ENCODE results near the gene FADS2. TPM values are rescaled to one million over a fixed set of nuclear protein-coding genes. Genes with fewer than 3 reads are reported as not detected.

The FADS2 gene
- total RNA-seq = 10 to 100 TPM; 23.3 to 70.4 TPM

DNA sequence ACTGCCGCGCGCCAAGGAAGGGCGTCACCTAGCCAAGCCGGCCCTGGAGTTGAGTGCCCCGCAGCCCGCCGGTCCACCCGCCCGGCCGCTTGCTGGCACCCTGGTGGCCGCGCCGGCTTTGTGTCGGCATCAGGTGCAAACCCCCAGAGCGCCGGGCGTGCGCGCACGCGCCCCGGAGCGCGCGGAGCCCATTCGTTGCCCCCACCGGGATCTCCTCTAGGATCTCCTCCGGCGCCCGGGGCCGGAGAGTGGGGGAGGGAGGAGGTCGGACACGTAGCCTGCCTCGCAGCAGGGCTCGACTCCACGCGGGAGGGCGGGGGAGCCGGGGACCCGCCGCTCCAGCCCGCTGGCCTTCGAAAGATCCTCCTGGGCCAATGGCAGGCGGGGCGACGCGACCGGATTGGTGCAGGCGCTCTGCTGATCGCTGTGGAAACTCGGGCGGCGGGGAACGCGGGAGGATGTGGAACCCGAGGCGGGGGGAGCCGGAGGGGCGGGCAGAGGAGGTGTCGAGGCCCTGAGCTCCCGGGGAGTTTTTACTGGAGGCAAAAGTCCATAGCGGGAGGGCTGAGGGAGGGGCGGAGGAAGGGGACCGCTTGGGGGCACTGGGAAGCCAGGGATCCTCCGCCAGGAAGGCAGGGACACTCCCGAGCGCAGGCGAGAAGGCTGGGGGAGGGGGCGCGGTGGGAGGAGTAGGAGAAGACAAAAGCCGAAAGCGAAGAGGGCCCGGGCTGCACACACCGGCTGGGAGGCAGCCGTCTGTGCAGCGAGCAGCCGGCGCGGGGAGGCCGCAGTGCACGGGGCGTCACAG, at the start of gene FADS2:
Gene FADS2, plus strand, starts transcription at position 730 of the 808 bp plus-strand sequence. CDS start 91 bp downstream, outside the sequence.
- H3K9me3 Mint-ChIP-seq = no peaks in the 10 kb centered on the region
- peak; percentile 84 to 88 for ATAC-seq (replicated peaks in 1 of 2)
- no peaks in the 10 kb centered on the region for H3K27me3 Mint-ChIP-seq (ENCODE audit: low read depth)
- H3K36me3 Mint-ChIP-seq (ENCODE audit: insufficient read depth in 2 of 2) = peaks cover 0 to 2% of the 10 kb centered on the region in 2 donors
- peaks cover 46% of the 10 kb centered on the region for H3K4me1 Mint-ChIP-seq (ENCODE audit: low read depth)
- H3K4me3 Mint-ChIP-seq = peak within 1 kb of the TSS; percentile 89 to 93
- peak within 1 kb of the TSS; percentile 36 for H3K27ac Mint-ChIP-seq
- DNase-seq = peak; percentile 77 to 92

DNA sequence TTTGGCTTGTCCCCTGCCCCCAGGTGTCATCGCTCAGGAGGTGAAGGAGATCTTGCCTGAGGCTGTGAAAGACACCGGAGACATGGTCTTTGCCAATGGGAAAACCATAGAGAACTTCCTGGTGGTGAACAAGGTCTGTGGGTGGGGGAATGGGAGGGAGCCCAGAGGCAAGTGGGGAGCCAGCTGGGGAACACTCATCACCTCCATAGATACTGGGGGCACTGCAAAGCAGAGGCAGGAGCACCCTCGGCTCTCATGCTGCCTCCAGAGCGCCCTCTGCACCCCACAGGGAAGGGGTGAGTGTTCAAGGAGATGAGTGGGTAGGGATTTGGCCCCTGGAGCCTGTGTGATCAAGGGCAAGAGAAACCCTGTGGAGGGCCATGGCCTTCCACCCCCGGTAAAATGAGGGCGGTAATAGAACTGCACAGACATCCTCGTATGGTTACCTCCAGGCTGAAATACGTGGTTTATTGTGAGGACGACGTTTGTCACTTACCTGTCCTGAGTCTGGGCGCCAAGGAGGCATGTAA, 49.7 kb upstream of the FADS2 start:
- ATAC-seq (replicated peaks in 1 of 2) (no peak), DNase-seq (no peak)
- Mint-ChIP-seq H3K9me3 (no peaks in the 10 kb centered on the region), H3K27ac (no peak overlapping the region), H3K4me1 (ENCODE audit: low read depth) (peaks cover 17% of the 10 kb centered on the region), H3K36me3 (ENCODE audit: insufficient read depth in 2 of 2) (no peaks in the 10 kb centered on the region), H3K27me3 (ENCODE audit: low read depth) (no peaks in the 10 kb centered on the region), H3K4me3 (no peak overlapping the region)

DNA sequence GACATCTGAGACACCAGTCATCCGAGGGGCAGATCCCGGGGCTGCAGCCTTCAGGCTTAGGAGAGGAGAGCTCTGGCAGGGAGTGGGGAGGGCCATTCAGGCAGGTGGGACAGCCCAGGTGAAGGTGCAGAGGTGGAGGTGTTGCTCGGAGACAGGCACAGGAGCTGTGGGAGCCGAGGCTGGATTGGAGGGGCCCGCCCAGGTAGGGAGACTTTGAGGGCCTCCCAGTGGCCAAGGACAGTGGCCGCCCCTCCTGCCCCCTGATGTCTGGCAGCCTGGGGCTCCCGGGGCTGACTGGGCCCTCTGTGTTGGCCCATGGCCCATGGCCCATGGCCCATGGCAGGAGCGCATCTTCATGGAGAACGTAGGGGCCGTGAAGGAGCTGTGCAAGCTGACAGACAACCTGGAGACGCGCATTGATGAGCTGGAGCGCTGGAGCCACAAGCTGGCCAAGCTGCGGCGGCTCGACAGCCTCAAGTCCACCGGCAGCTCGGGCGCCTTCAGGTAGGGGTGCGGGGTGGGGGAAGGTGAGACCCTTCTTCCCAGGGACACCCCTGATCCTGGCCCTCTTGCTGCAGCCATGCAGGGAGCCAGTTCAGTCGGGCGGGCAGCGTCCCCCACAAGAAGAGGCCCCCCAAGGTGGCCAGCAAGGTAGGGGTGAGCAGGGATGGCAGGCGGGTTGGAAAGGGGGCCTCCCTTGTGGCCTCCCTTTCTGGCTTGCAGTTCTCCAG, 49.0 kb upstream of the FADS2 start:
- no peak overlapping the region for H3K27ac Mint-ChIP-seq
- no peak overlapping the region for H3K4me3 Mint-ChIP-seq
- H3K9me3 Mint-ChIP-seq = no peaks in the 10 kb centered on the region
- no peaks in the 10 kb centered on the region for H3K27me3 Mint-ChIP-seq (ENCODE audit: low read depth)
- ATAC-seq (replicated peaks in 1 of 2) (no peak), DNase-seq (no peak)
- peaks cover 17% of the 10 kb centered on the region for H3K4me1 Mint-ChIP-seq (ENCODE audit: low read depth)
- H3K36me3 Mint-ChIP-seq (ENCODE audit: insufficient read depth in 2 of 2) = no peaks in the 10 kb centered on the region

DNA sequence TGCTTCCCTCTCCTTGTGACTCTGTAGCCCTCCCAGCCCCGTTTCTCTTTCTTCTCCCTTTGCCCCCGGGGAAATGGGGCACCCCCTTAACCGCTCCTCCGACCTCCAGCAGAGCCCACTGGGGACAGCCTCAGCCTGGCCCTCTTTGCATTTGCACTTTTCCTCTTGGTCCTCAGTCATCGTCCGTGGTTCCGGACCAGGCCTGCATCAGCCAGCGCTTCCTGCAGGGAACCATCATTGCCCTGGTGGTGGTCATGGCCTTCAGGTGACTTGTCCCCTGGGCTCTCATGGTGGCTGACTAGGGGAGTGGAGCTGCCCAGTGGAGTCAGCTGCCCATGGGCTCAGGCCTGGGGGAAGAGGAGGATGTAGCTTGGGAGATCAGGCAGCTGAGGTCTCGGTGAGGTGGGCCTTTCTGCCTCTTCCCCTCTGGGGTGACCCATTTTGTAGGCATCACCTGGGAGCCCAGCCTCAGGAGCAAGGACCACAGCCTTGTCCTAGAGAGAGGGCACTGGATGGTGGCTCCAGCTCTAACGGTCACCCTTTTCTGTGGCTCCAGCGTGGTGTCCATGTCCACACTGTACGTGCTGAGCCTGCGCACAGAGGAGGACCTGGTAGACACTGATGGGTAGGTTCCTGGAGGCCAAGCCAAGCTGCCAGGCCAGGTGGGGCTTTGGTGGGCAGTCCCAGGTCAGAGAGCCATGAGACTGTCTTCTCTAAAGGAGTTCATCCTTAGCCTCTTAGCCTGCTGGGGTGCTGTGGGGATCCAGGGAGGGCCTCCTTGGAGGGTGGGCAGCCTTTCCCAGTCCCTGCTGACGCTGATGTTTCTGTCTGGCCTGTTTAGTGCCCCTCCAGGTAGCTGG, 48.2 kb upstream of the FADS2 start:
- Mint-ChIP-seq H3K27me3 (ENCODE audit: low read depth) (no peaks in the 10 kb centered on the region), H3K4me3 (no peak overlapping the region), H3K4me1 (ENCODE audit: low read depth) (peaks cover 17% of the 10 kb centered on the region), H3K9me3 (no peaks in the 10 kb centered on the region), H3K27ac (no peak overlapping the region), H3K36me3 (ENCODE audit: insufficient read depth in 2 of 2) (peaks cover 0 to 2% of the 10 kb centered on the region in 2 donors)
- ATAC-seq (replicated peaks in 1 of 2) (no peak), DNase-seq (no peak)

DNA sequence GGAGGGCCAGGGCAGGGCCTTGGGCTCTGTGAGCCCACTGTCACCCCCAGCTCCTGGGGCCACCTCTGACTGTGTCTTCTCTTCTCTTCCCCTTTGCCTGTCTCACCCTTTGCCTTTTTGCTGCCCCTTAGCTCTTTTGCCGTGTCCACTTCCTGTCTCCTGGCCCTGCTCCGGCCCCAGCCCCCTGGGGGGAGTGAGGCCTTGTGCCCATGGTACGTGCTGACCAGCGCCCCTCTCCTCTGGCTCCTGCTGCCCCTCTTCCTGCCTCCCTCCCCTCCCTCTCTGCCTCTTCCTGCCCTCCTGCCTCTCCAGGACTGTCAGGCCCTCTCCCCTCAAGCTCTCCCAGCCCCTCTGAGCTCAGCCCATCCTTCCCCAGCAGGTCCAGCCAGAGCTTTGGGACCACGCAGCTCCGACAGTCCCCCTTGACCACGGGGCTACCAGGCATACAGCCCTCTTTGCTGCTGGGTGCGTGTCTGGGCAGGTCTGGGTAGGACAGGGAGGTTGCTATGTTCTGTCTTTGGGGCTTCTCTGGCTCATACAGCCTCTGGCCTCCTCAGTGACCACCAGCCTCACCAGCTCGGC, 47.4 kb upstream of the FADS2 start:
- peaks cover 17% of the 10 kb centered on the region for H3K4me1 Mint-ChIP-seq (ENCODE audit: low read depth)
- peaks cover 0 to 4% of the 10 kb centered on the region in 2 donors for H3K36me3 Mint-ChIP-seq (ENCODE audit: insufficient read depth in 2 of 2)
- no peak for DNase-seq
- no peaks in the 10 kb centered on the region for H3K27me3 Mint-ChIP-seq (ENCODE audit: low read depth)
- H3K4me3 Mint-ChIP-seq = no peak overlapping the region
- H3K9me3 Mint-ChIP-seq = no peaks in the 10 kb centered on the region
- H3K27ac Mint-ChIP-seq = no peak overlapping the region
- no peak for ATAC-seq (replicated peaks in 1 of 2)

DNA sequence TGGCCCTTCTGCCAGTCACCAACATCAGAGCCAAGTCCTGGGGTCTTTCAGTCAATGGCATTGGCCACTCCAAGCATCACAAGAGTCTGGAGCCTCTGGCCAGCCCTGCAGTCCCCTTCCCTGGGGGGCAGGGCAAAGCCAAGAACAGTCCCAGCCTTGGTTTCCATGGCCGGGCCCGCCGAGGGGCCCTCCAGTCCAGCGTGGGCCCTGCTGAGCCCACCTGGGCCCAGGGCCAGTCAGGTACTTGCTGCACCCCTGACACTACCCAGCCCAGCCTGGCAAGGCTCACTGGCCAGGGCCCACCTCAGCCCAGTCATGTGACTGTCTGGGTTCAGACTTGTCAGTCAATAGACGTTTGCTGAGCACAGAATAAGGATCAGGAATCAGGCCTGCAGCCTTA, 46.5 kb upstream of the FADS2 start:
- H3K4me3 Mint-ChIP-seq = no peak overlapping the region
- H3K4me1 Mint-ChIP-seq (ENCODE audit: low read depth) = peaks cover 13% of the 10 kb centered on the region
- no peaks in the 10 kb centered on the region for H3K27me3 Mint-ChIP-seq (ENCODE audit: low read depth)
- no peak overlapping the region for H3K27ac Mint-ChIP-seq
- ATAC-seq (replicated peaks in 1 of 2) = no peak
- peaks cover 0 to 4% of the 10 kb centered on the region in 2 donors for H3K36me3 Mint-ChIP-seq (ENCODE audit: insufficient read depth in 2 of 2)
- H3K9me3 Mint-ChIP-seq = no peaks in the 10 kb centered on the region
- DNase-seq = no peak

DNA sequence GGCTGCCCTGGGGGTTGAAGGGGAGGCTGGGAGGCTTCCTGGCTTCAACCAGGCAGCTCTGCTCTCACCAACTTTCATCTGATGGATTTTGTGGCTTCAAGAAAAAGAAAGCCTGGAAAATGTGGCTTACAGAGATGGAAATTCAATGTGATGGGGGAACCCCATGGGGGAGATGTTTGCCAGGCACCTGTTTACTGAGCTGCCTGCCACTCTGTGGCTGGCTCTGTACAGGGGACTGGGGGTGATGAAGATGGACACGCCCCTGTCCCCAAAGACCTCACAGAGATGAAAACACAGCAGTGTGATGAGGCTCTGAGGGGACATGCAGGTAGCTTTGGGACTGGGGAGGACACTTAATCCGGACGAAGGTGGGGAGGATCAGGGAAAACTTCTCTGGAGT, 45.8 kb upstream of the FADS2 start:
- Mint-ChIP-seq H3K9me3 (no peaks in the 10 kb centered on the region), H3K27ac (no peak overlapping the region), H3K27me3 (ENCODE audit: low read depth) (no peaks in the 10 kb centered on the region), H3K36me3 (ENCODE audit: insufficient read depth in 2 of 2) (peaks cover 0 to 4% of the 10 kb centered on the region in 2 donors), H3K4me3 (no peak overlapping the region), H3K4me1 (ENCODE audit: low read depth) (peaks cover 6% of the 10 kb centered on the region)
- DNase-seq = no peak
- no peak for ATAC-seq (replicated peaks in 1 of 2)

DNA sequence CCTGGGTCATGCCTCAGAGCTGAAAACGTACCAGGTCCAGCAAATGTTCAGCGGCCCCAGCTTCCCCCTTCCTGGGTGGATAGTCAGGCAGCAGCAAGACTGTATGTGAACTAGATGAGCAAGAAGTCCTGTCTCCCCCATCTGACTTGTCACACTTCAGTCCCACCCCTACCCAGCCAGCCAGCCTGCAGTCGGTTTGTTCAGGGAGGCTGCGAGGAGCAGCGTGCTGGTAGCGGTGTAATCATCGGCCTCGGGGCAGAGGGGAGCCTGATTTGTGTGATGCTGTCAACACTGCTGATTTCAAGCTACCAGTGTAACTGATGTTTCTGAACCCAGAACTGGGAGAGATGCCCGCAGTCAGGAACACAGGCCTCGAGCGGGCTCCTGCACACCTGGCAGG, 45.3 kb upstream of the FADS2 start:
- no peak overlapping the region for H3K4me3 Mint-ChIP-seq
- peaks cover 4% of the 10 kb centered on the region for H3K4me1 Mint-ChIP-seq (ENCODE audit: low read depth)
- no peak overlapping the region for H3K27ac Mint-ChIP-seq
- H3K9me3 Mint-ChIP-seq = no peaks in the 10 kb centered on the region
- no peak for DNase-seq
- H3K36me3 Mint-ChIP-seq (ENCODE audit: insufficient read depth in 2 of 2) = peaks cover 0 to 4% of the 10 kb centered on the region in 2 donors
- no peak for ATAC-seq (replicated peaks in 1 of 2)
- no peaks in the 10 kb centered on the region for H3K27me3 Mint-ChIP-seq (ENCODE audit: low read depth)

DNA sequence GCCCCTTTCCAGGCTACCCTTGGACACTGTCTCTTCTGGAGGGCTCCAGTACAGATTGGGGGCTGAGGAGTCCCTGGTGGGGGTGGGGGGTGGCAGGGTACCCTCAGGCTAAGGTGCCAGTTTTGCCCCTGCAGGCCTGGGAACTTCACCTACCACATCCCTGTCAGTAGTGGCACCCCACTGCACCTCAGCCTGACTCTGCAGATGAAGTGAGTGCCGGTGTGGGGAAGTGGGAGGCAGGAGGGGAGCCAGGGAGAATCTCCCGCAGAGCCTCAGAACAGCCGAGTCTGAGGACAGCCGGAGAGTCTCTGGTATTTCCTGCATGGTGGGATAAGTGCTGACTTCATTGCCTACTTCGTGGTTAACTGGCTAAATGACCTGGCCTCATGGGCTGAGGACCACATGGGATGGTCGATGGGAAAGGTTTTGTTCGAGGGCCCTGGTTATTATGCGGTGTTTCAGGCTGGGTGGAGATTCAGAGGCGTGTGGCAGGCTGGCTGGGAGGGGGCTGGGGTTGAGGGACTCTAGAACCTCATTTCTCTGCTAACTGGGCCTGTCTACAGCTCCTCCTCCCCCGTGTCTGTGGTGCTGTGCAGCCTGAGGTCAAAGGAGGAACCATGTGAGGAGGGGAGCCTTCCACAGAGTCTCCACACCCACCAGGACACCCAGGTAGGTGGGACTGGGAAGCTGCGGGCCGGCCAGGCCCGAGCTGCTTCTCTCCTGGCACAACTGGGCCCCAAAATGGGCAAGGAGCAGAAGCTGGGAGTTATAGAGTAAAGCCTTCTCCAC, 44.2 kb upstream of the FADS2 start:
- no peak overlapping the region for H3K4me3 Mint-ChIP-seq
- no peaks in the 10 kb centered on the region for H3K9me3 Mint-ChIP-seq
- no peaks in the 10 kb centered on the region for H3K27me3 Mint-ChIP-seq (ENCODE audit: low read depth)
- peaks cover 4 to 8% of the 10 kb centered on the region in 2 donors for H3K36me3 Mint-ChIP-seq (ENCODE audit: insufficient read depth in 2 of 2)
- ATAC-seq (replicated peaks in 1 of 2) = no peak
- no peaks in the 10 kb centered on the region for H3K4me1 Mint-ChIP-seq (ENCODE audit: low read depth)
- DNase-seq = no peak
- no peak overlapping the region for H3K27ac Mint-ChIP-seq

DNA sequence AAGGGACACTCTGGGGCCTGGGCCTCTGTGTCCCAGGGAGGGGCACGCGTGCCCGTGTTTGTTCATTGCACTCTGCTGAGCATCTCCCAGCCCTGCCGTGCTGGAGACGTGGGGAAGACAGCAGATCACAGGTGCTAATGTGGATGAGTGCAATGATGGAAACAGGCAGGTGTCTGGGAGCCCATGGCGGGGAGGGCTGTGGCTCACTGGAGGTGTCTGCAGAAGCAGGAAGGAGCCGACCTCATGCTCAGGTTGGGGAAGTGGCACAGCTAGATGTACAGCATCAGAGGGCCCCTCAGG, 43.6 kb upstream of the FADS2 start:
- Mint-ChIP-seq H3K4me3 (no peak overlapping the region), H3K9me3 (no peaks in the 10 kb centered on the region), H3K27me3 (ENCODE audit: low read depth) (no peaks in the 10 kb centered on the region), H3K36me3 (ENCODE audit: insufficient read depth in 2 of 2) (peaks cover 4 to 8% of the 10 kb centered on the region in 2 donors), H3K4me1 (ENCODE audit: low read depth) (peaks cover 2% of the 10 kb centered on the region), H3K27ac (no peak overlapping the region)
- DNase-seq (no peak), ATAC-seq (replicated peaks in 1 of 2) (no peak)

DNA sequence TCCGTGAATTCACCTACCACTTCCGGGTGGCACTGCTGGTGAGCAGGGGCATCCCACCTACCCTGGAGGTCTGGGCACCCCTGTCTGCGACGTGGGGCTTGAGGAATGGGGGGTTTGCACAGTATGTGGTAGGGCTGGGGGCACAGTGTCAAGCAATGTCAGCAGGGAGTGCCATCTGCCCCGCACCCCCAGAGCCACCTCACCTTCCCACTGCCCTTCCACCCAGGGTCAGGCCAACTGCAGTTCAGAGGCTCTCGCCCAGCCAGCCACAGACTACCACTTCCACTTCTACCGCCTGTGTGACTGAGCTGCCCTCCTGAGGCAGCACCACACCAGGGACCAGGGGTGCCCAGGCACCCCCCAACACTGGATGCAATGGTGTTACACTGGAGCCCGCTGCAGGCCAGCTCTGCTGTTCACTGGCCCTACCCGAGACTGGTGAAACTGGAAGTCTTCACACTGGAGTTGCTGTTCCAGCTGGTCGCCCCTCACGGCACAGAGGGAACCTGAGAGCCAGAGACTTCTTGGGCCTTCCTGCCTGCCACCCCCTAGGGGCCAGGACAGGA, 42.2 kb upstream of the FADS2 start:
- no peak for ATAC-seq (replicated peaks in 1 of 2)
- H3K27me3 Mint-ChIP-seq (ENCODE audit: low read depth) = no peaks in the 10 kb centered on the region

More for the DNA sequence above, 42.2 kb upstream of the FADS2 start:
- DNase-seq = no peak
- Mint-ChIP-seq H3K36me3 (ENCODE audit: insufficient read depth in 2 of 2) (peaks cover 6 to 8% of the 10 kb centered on the region in 2 donors), H3K4me3 (no peak overlapping the region), H3K27ac (no peak overlapping the region), H3K4me1 (ENCODE audit: low read depth) (peaks cover 13% of the 10 kb centered on the region), H3K9me3 (no peaks in the 10 kb centered on the region)

Data from activated T-cell treated with anti-CD3 and anti-CD28 coated beads, Interleukin-2, amount 50 U/mL, for 72 hours (primary cell).